Measurements from ENCODE around the gene CRABP1. TPM values are rescaled to one million over a fixed set of nuclear protein-coding genes. Genes with fewer than 3 reads are reported as not detected.
A peak's percentile ranks its signal among the peaks of the same experiment; 100 is the strongest.

Gene CRABP1
- total RNA-seq, 1 donor from 2014 or later, result not detected

- intact Hi-C loops (cut with DNase I), result no loop called here
- H3K9me3 ChIP-seq, result no peaks in the 10 kb centered on the region
- no peak for TF ChIP-seq CTCF (IDR thresholded peaks at IDR 0.05)
- H3K4me1 ChIP-seq, result no peaks in the 10 kb centered on the region
- H3K27me3 ChIP-seq, result no peaks in the 10 kb centered on the region
- H3K27ac ChIP-seq, result no peak overlapping the region
- no peak for DNase-seq (ENCODE audit: low spot score in 2 of 2)
- no peaks in the 10 kb centered on the region for H3K36me3 ChIP-seq
- no peak overlapping the region for H3K4me3 ChIP-seq
Observed at GRCh38 chr15:78307976-78308375, 32.2 kb upstream of the CRABP1 start.

GRCh38 chr15:78308422-78309032, 31.6 kb upstream of the CRABP1 start:
- Histone ChIP-seq H3K27me3 (no peaks in the 10 kb centered on the region), H3K4me1 (no peaks in the 10 kb centered on the region), H3K4me3 (no peak overlapping the region), H3K27ac (no peak overlapping the region), H3K9me3 (no peaks in the 10 kb centered on the region), H3K36me3 (no peaks in the 10 kb centered on the region)
- peak; percentile 39 to 48 (median 46) for TF ChIP-seq CTCF (IDR thresholded peaks at IDR 0.05)
- DNase-seq (ENCODE audit: low spot score in 2 of 2), result no peak
- intact Hi-C loops (cut with DNase I), result no loop called here

GRCh38 chr15:78311292-78311691, 28.9 kb upstream of the CRABP1 start:
- Histone ChIP-seq H3K27ac (no peak overlapping the region), H3K27me3 (no peaks in the 10 kb centered on the region), H3K4me3 (no peak overlapping the region), H3K4me1 (no peaks in the 10 kb centered on the region), H3K36me3 (no peaks in the 10 kb centered on the region), H3K9me3 (no peaks in the 10 kb centered on the region)
- DNase-seq (ENCODE audit: low spot score in 2 of 2), result no peak
- intact Hi-C loops (cut with DNase I), result no loop called here
- no peak for TF ChIP-seq CTCF (IDR thresholded peaks at IDR 0.05)

GRCh38 chr15:78312536-78312935, 27.6 kb upstream of the CRABP1 start:
- Histone ChIP-seq H3K27ac (no peak overlapping the region), H3K9me3 (no peaks in the 10 kb centered on the region), H3K27me3 (no peaks in the 10 kb centered on the region), H3K4me1 (no peaks in the 10 kb centered on the region), H3K4me3 (no peak overlapping the region), H3K36me3 (no peaks in the 10 kb centered on the region)
- intact Hi-C loops (cut with DNase I), result no loop called here
- no peak for TF ChIP-seq CTCF (IDR thresholded peaks at IDR 0.05)
- no peak for DNase-seq (ENCODE audit: low spot score in 2 of 2)

GRCh38 chr15:78312957-78313356, 27.2 kb upstream of the CRABP1 start:
- DNase-seq (ENCODE audit: low spot score in 2 of 2), result no peak
- Histone ChIP-seq H3K4me1 (no peaks in the 10 kb centered on the region), H3K9me3 (no peaks in the 10 kb centered on the region), H3K4me3 (no peak overlapping the region), H3K27ac (no peak overlapping the region), H3K36me3 (no peaks in the 10 kb centered on the region), H3K27me3 (no peaks in the 10 kb centered on the region)
- intact Hi-C loops (cut with DNase I), result no loop called here
- TF ChIP-seq CTCF (IDR thresholded peaks at IDR 0.05), result no peak

GRCh38 chr15:78313383-78313782, 26.8 kb upstream of the CRABP1 start:
- intact Hi-C loops (cut with DNase I), result no loop called here
- no peaks in the 10 kb centered on the region for H3K4me1 ChIP-seq
- H3K4me3 ChIP-seq, result no peak overlapping the region
- no peaks in the 10 kb centered on the region for H3K9me3 ChIP-seq
- DNase-seq (ENCODE audit: low spot score in 2 of 2), result no peak
- no peak for TF ChIP-seq CTCF (IDR thresholded peaks at IDR 0.05)
- no peaks in the 10 kb centered on the region for H3K36me3 ChIP-seq
- no peaks in the 10 kb centered on the region for H3K27me3 ChIP-seq
- no peak overlapping the region for H3K27ac ChIP-seq
